D721Med (cell line): Measurements from ENCODE around the gene ZFAND6.
"Not testable (repeated sequence)": the region's sequence is repeated elsewhere in the genome, so short reads cannot be mapped to it uniquely, and the experiment has no call there.

Experiments
- DNase-seq: peaks from one replicate; pipeline ENCODE4 v3.0.0; 2011; ENCODE audit warnings: low spot score; ENCODE audit not compliant: insufficient read length
- FAIRE-seq: peaks from 2 replicates; lab custom pipeline; 2011; peaks lifted over from hg19 to GRCh38; lab: Jason Lieb, UNC
- TF ChIP-seq, protein P1 (sequence below): IDR thresholded peaks from 2 replicates; pipeline ENCODE4 v1.5.1; 2012; ENCODE audit warnings: mild to moderate bottlenecking, control low read depth; ENCODE audit not compliant: insufficient read depth; ENCODE audit errors: missing control alignments

ZFAND6 gene

GRCh38 chr15:80034629-80035028, 24.8 kb upstream of the ZFAND6 start:
- DNase-seq (no peak), FAIRE-seq (no peak)
- TF ChIP-seq, protein P1, sequence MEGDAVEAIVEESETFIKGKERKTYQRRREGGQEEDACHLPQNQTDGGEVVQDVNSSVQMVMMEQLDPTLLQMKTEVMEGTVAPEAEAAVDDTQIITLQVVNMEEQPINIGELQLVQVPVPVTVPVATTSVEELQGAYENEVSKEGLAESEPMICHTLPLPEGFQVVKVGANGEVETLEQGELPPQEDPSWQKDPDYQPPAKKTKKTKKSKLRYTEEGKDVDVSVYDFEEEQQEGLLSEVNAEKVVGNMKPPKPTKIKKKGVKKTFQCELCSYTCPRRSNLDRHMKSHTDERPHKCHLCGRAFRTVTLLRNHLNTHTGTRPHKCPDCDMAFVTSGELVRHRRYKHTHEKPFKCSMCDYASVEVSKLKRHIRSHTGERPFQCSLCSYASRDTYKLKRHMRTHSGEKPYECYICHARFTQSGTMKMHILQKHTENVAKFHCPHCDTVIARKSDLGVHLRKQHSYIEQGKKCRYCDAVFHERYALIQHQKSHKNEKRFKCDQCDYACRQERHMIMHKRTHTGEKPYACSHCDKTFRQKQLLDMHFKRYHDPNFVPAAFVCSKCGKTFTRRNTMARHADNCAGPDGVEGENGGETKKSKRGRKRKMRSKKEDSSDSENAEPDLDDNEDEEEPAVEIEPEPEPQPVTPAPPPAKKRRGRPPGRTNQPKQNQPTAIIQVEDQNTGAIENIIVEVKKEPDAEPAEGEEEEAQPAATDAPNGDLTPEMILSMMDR = no peak

GRCh38 chr15:80036071-80036470, 23.4 kb upstream of the ZFAND6 start:
- DNase-seq (no peak), FAIRE-seq (no peak)
- TF ChIP-seq, protein P1 = no peak

DNA sequence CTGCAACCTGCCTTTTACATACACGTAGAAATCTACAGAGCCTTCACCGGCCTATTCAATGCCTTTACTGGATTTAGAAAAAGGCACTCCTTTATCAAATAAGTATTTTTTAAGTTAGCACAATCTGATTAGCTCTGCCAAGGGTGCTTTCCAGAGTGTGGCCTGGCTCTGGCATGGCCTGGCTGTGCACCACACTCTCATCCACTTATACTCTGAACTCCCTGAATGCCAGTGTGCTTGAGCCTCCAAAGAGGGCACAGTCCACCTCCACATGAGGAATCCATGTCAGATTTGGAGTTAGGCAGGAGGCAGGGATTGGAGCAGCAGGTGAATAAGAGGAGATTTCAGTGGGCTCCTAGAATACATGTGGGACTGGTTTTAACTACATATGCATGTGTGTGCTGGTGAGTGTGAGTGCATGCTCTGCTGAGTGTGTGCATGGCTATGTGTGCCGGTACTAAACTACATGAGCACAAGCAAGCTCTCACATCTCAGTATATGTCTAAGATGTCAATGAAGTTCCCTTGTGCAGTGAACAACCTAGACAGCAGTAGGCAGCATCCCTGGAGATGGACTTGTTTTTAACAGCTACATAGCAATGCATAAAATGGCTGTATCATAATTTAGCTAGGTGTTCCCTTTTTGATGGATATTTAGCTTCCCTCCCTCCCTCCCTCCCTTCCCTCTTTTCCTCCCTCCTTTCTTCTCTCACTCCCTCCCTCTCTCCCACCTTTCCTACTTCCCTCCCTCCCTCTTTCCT, 17.8 kb upstream of the ZFAND6 start:
- FAIRE-seq (no peak), DNase-seq (no peak)
- TF ChIP-seq, protein P1 = no peak

- FAIRE-seq = no peak
- TF ChIP-seq, protein P1 = no peak
- no peak for DNase-seq
These were observed 16.9 kb upstream of the ZFAND6 start for GRCh38 chr15:80042568-80042967.

- not testable (repeated sequence) for FAIRE-seq
These were observed 14.3 kb upstream of the ZFAND6 start for GRCh38 chr15:80045219-80045618.

GRCh38 chr15:80049046-80049445, 10.4 kb upstream of the ZFAND6 start:
- FAIRE-seq (no peak), DNase-seq (no peak)
- TF ChIP-seq, protein P1 = no peak

More at GRCh38 chr15:80045219-80045618, 14.3 kb upstream of the ZFAND6 start:
- not testable (repeated sequence) for DNase-seq

DNA sequence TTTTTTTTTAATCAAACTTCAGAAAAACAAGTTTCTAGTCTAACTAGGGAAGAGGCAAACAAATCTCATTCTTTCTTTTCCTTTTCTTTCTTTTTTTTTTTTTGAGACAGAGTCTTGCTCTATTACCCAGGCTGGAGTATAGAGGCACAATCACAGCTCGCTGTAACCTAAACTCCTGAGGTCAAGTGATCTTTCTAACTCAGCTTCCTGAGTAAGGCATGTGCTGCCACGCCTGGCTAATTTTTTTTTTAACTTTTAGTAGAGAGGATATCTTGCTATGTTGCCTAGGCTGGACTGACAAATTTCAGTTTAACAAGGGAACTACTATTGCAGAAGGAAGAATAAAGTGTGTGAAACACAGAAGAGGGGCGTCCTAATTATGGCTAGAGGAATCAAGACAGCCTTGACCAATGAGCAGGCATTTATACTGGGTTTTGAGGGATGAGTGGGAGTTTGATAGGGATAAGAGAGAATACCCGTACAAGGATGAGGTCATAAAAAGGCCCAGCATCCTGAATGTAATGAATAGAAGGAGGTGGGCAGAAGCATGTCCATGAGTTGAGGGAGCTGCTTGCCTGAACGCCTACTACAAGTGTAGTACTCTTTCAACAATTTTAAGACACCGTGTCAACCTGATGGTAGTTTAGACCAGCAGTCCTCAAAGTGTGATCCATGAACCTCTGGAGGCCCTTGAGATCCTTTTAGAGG, 6.7 kb upstream of the ZFAND6 start:
- no peak for FAIRE-seq
- DNase-seq = no peak
- TF ChIP-seq, protein P1 = no peak
